HepG2 (cell line): ENCODE results near the gene MAPK11. TPM values are rescaled to one million over a fixed set of nuclear protein-coding genes. Genes with fewer than 3 reads are reported as not detected.

Experiments
- ELK4 ChIP-seq: sonication (generic); formaldehyde crosslinking; IDR thresholded peaks from 2 replicates; pipeline ENCODE4 v1.9.0; 2021; ENCODE audit warnings: missing genetic modification reagents, borderline replicate concordance
- GMEB1 ChIP-seq: sonication (generic); formaldehyde crosslinking; IDR thresholded peaks from 2 replicates; pipeline ENCODE4 v1.5.1; 2020; ENCODE audit warnings: missing genetic modification reagents, mild to moderate bottlenecking, borderline replicate concordance
- HMGXB4 ChIP-seq, 2 experiments: sonication (generic) in 1 of 2; formaldehyde crosslinking in 1 of 2; IDR thresholded peaks; 2 replicates each; pipeline versions ENCODE4 v1.4.0 to v1.6.1; 2018 to 2020; ENCODE audit warnings: missing genetic modification reagents in 2 of 2, borderline replicate concordance in 1 of 2, low read depth in 1 of 2, mild to moderate bottlenecking in 1 of 2, missing biosample characterization in 1 of 2
- NCOA5 ChIP-seq: sonication (generic); formaldehyde crosslinking; IDR thresholded peaks from 2 replicates; pipeline ENCODE4 v1.4.0; 2020; ENCODE audit warnings: missing genetic modification reagents
- TARDBP ChIP-seq: sonication (generic); formaldehyde crosslinking; IDR thresholded peaks from 2 replicates; pipeline ENCODE4 v1.8.0; 2022; ENCODE audit warnings: mild to moderate bottlenecking, missing genetic modification reagents
- ZHX2 ChIP-seq, 2 experiments: sonication (generic) in 1 of 2; formaldehyde crosslinking in 1 of 2; IDR thresholded peaks; 2 replicates each; pipeline versions ENCODE4 v1.6.1 to v1.9.0; 2014 to 2022; ENCODE audit warnings: antibody characterized with exemption in 1 of 2, borderline replicate concordance in 1 of 2, inconsistent platforms in 1 of 2, low read depth in 1 of 2, missing genetic modification reagents in 1 of 2
- ZNF354B ChIP-seq: sonication (generic); formaldehyde crosslinking; IDR thresholded peaks from 2 replicates; pipeline ENCODE4 v1.8.0; 2022; ENCODE audit warnings: mild to moderate bottlenecking, missing genetic modification reagents
- ZNF460 ChIP-seq: sonication (generic); formaldehyde crosslinking; IDR thresholded peaks from 2 replicates; pipeline ENCODE4 v1.5.1; 2020; ENCODE audit warnings: missing genetic modification reagents, mild to moderate bottlenecking, borderline replicate concordance
- ZNF724P ChIP-seq: sonication (generic); formaldehyde crosslinking; IDR thresholded peaks from 2 replicates; pipeline ENCODE4 v1.8.0; 2022; ENCODE audit warnings: missing genetic modification reagents, borderline replicate concordance
- ZNF816 ChIP-seq: sonication (generic); formaldehyde crosslinking; IDR thresholded peaks from 2 replicates; pipeline ENCODE4 v1.8.0; 2022; ENCODE audit warnings: missing genetic modification reagents, mild to moderate bottlenecking, borderline replicate concordance
- ZSCAN30 ChIP-seq: sonication (generic); formaldehyde crosslinking; IDR thresholded peaks from 2 replicates; pipeline ENCODE4 v1.5.0; 2020; ENCODE audit warnings: mild to moderate bottlenecking, missing genetic modification reagents
- polyA plus RNA-seq, 8 experiments: library from polyadenylated mRNA; depleted of rRNA in 3 of 8; stranded (reverse) in 7 of 8; unstranded in 1 of 8; fragments of >200 nt; fragmentation: Illumina TruSeq in 4 of 8; extraction: Trizol in 4 of 8; gene quantifications; 2 replicates each; pipeline versions ENCODE4 v1.2.1 to v1.2.3, GENCODE V29; 2011 to 2016; ENCODE audit warnings: low read depth in 4 of 8, missing spikeins in 1 of 8, mixed read lengths in 1 of 8; ENCODE audit not compliant: insufficient read depth in 1 of 8
- total RNA-seq, 5 experiments: library from RNA; depleted of rRNA; stranded (reverse); fragments of >200 nt; fragmentation: Illumina TruSeq; extraction: Trizol; gene quantifications; 2 replicates each; pipeline ENCODE4 v1.2.3, GENCODE V29; 2016; ENCODE audit warnings: low read depth in 1 of 5

MAPK11 gene
- total and polyA plus RNA-seq, 2 of the 13 experiments (the other 11 are each of a cell fraction or from before 2014, with no cell fraction given) = 0.15 to 0.17 TPM

DNA sequence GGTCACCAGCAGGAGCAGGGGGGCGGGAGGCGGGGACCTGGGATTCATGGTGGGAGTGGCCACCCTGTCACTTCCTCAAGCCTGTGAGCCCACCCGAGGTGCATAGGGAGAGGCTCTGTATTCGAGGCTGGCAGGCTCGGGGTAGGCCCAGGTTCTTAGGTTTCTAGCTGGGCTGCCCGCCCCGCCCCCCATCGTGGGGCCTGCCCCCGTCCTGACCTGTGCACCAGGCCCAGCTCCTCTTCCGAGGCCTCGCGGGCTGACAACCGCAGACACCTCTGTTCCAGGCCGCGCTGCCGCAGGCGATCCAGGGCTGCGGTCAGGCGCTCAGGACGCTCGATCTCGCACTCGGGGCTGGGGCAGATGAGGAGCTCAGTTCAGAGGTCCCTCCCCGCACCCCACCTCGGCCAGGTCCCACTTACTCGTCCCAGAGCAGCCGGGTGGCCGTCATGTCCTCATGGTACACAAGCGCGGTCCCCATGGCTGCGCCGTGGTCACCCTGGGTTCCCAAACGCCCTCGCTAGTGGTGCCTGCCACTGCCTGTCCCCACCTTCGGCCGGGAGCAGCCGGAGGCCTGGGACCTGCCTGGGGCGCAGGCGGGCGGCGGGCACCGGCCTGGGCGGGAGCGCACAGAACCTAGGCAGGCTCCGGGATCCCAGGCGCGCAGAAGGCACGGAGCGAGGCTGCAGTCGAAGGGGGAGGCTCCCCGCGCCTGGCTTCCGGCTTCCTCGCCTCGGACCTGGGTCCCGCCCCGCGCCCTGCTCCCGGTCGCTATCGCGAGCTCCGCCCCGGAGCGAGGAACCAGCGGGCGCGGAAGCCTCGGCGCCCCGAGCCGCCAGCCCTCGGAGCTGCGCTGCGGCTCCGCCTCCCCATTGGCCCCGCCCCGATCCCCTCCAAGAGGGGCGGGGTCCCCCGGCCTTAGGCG, 19.4 kb downstream of the MAPK11 start, which contains the start of gene HDAC10 (continued):
- TF ChIP-seq ZHX2 (IDR thresholded peaks at IDR 0.05; ENCODE audit: low read depth) (no peak), ZHX2 (CRISPR knock-in tag; IDR thresholded peaks at IDR 0.05; ENCODE audit: borderline replicate concordance) (no peak), ZNF816 (no peak), ELK4 (CRISPR knock-in tag) (no peak), TARDBP (no peak; the same call in 1 of the 2 replicates), HMGXB4 (CRISPR knock-in tag; IDR thresholded peaks at IDR 0.05; ENCODE audit: borderline replicate concordance in 1 of 2, low read depth in 1 of 2) (peak in 1 of 2 experiments; percentile 85; a peak in 3 of 4 replicates), ZNF354B (CRISPR knock-in tag) (peak; percentile 35; the same call in 1 of the 2 replicates), ZSCAN30 (no peak), ZNF460 (no peak), NCOA5 (CRISPR knock-in tag) (no peak), GMEB1 (CRISPR knock-in tag) (peak; percentile 62; the same call in 1 of the 2 replicates), ZNF724P (CRISPR knock-in tag) (peak; percentile 65; the same call in 1 of the 2 replicates)
